Karpas-422 (cell line): ENCODE data around the gene SLC24A3. TPM values are rescaled to one million over a fixed set of nuclear protein-coding genes. Genes with fewer than 3 reads are reported as not detected.

ENCODE experiments used
- DNase-seq: peaks from one replicate; pipeline ENCODE4 v3.0.0-alpha.2; 2015
- H2AFZ ChIP-seq: fragments of 200-600 bp; sonication (generic); 2 replicates; pipeline ENCODE4 v1.6.1; 2014; ENCODE audit warnings: antibody characterized with exemption, low read length, mixed read lengths
- H3K27ac ChIP-seq: fragments of 200-600 bp; sonication (generic); 2 replicates; pipeline ENCODE4 v1.5.1; 2014; ENCODE audit warnings: mild to moderate bottlenecking, low read length, moderate library complexity
- H3K27me3 ChIP-seq: fragments of 200-600 bp; sonication (generic); 2 replicates; pipeline ENCODE4 v1.6.1; 2014; ENCODE audit warnings: low read length, mixed read lengths
- H3K36me3 ChIP-seq: fragments of 200-600 bp; sonication (generic); 2 replicates; pipeline ENCODE4 v1.6.1; 2014; ENCODE audit warnings: low read length, mixed read lengths; ENCODE audit not compliant: insufficient read depth
- H3K4me1 ChIP-seq: fragments of 200-600 bp; sonication (generic); 2 replicates; pipeline ENCODE4 v1.6.1; 2014; ENCODE audit warnings: mild to moderate bottlenecking, low read length, mixed read lengths
- H3K4me2 ChIP-seq: fragments of 200-600 bp; sonication (generic); 2 replicates; pipeline ENCODE4 v1.6.1; 2014; ENCODE audit warnings: low read length, low read depth, mild to moderate bottlenecking; ENCODE audit not compliant: poor library complexity, severe bottlenecking
- H3K4me3 ChIP-seq: fragments of 200-600 bp; sonication (generic); 2 replicates; pipeline ENCODE4 v1.5.1; 2014; ENCODE audit warnings: mild to moderate bottlenecking, antibody characterized with exemption, low read length, mixed read lengths
- H3K79me2 ChIP-seq: fragments of 200-600 bp; sonication (generic); 2 replicates; pipeline ENCODE4 v1.6.1; 2014; ENCODE audit warnings: mild to moderate bottlenecking, low read length, mixed read lengths
- H3K9ac ChIP-seq: fragments of 200-600 bp; sonication (generic); 2 replicates; pipeline ENCODE4 v1.6.0; 2014; ENCODE audit warnings: low read length
- H3K9me2 ChIP-seq: fragments of 200-600 bp; sonication (generic), shearing (Covaris generic); replicated peaks from 2 replicates; pipeline ENCODE4 v1.6.0; 2014; ENCODE audit warnings: mild to moderate bottlenecking, low read length, moderate library complexity; ENCODE audit not compliant: insufficient read depth
- H3K9me3 ChIP-seq: fragments of 300-700, 200-600 bp; sonication (generic); 2 replicates; pipeline ENCODE4 v1.6.1; 2014; ENCODE audit warnings: low read length, mixed read lengths
- H4K20me1 ChIP-seq: fragments of 200-600 bp; sonication (generic); 2 replicates; pipeline ENCODE4 v1.6.1; 2014; ENCODE audit warnings: mild to moderate bottlenecking, antibody characterized with exemption, low read length, low read depth; ENCODE audit not compliant: insufficient read depth
- total RNA-seq: library from RNA; depleted of rRNA; stranded (reverse); fragments of >200 nt; shearing (Covaris generic); gene quantifications from 2 replicates; pipeline ENCODE4 v1.2.3, GENCODE V29; 2014; ENCODE audit warnings: low replicate concordance

Gene SLC24A3
- total RNA-seq, 1 experiment from 2014 or later: not detected

GRCh38 chr20:19222520-19223040 lies 10.1 kb downstream of the SLC24A3 start:
- Histone ChIP-seq H3K9me2 (no peaks in the 10 kb centered on the region), H2AFZ (no peak overlapping the region)

GRCh38 chr20:19223640-19224039 lies 11.2 kb downstream of the SLC24A3 start:
- no peak overlapping the region for H3K27ac ChIP-seq
- no peaks in the 10 kb centered on the region for H3K36me3 ChIP-seq
- no peaks in the 10 kb centered on the region for H3K9me2 ChIP-seq
- H3K4me3 ChIP-seq: no peak overlapping the region
- H3K9me3 ChIP-seq: no peaks in the 10 kb centered on the region
- no peak overlapping the region for H3K4me2 ChIP-seq
- H3K27me3 ChIP-seq: no peaks in the 10 kb centered on the region
- DNase-seq: no peak
- H3K79me2 ChIP-seq: no peaks in the 10 kb centered on the region
- no peaks in the 10 kb centered on the region for H3K4me1 ChIP-seq
- H3K9ac ChIP-seq: no peak overlapping the region
- no peaks in the 10 kb centered on the region for H4K20me1 ChIP-seq
- H2AFZ ChIP-seq: no peak overlapping the region

More at GRCh38 chr20:19222520-19223040, 10.1 kb downstream of the SLC24A3 start:
- no peaks in the 10 kb centered on the region for H3K4me1 ChIP-seq
- H3K27me3 ChIP-seq: no peaks in the 10 kb centered on the region
- H3K4me3 ChIP-seq: no peak overlapping the region
- H3K36me3 ChIP-seq: no peaks in the 10 kb centered on the region
- no peaks in the 10 kb centered on the region for H3K9me3 ChIP-seq
- DNase-seq: no peak
- H3K4me2 ChIP-seq: no peak overlapping the region
- H3K27ac ChIP-seq: no peak overlapping the region
- H4K20me1 ChIP-seq: no peaks in the 10 kb centered on the region
- H3K9ac ChIP-seq: no peak overlapping the region
- H3K79me2 ChIP-seq: no peaks in the 10 kb centered on the region

GRCh38 chr20:19231359-19232035 lies 19.1 kb downstream of the SLC24A3 start:
- Histone ChIP-seq H2AFZ (no peak overlapping the region), H3K27me3 (no peaks in the 10 kb centered on the region), H3K4me3 (no peak overlapping the region), H3K79me2 (no peaks in the 10 kb centered on the region), H3K9me3 (no peaks in the 10 kb centered on the region), H3K9me2 (no peaks in the 10 kb centered on the region), H3K9ac (no peak overlapping the region), H3K36me3 (no peaks in the 10 kb centered on the region), H4K20me1 (no peaks in the 10 kb centered on the region), H3K4me1 (no peaks in the 10 kb centered on the region), H3K4me2 (no peak overlapping the region), H3K27ac (no peak overlapping the region)
- no peak for DNase-seq

GRCh38 chr20:19232997-19233794 lies 20.8 kb downstream of the SLC24A3 start:
- Histone ChIP-seq H3K9ac (no peak overlapping the region), H3K9me3 (no peaks in the 10 kb centered on the region), H3K79me2 (no peaks in the 10 kb centered on the region), H3K9me2 (no peaks in the 10 kb centered on the region), H3K4me2 (no peak overlapping the region), H3K36me3 (no peaks in the 10 kb centered on the region), H3K4me1 (no peaks in the 10 kb centered on the region), H2AFZ (no peak overlapping the region), H3K4me3 (no peak overlapping the region), H3K27ac (no peak overlapping the region), H3K27me3 (no peaks in the 10 kb centered on the region), H4K20me1 (no peaks in the 10 kb centered on the region)
- DNase-seq: no peak

- Histone ChIP-seq H3K4me2 (no peak overlapping the region), H3K27ac (no peak overlapping the region), H3K9me3 (no peaks in the 10 kb centered on the region), H3K79me2 (no peaks in the 10 kb centered on the region), H2AFZ (no peak overlapping the region), H3K9me2 (no peaks in the 10 kb centered on the region), H3K4me1 (no peaks in the 10 kb centered on the region), H3K36me3 (no peaks in the 10 kb centered on the region), H3K9ac (no peak overlapping the region), H3K27me3 (no peaks in the 10 kb centered on the region), H4K20me1 (no peaks in the 10 kb centered on the region; the same call in 1 of the 2 replicates), H3K4me3 (no peak overlapping the region)
- no peak for DNase-seq
Observed at GRCh38 chr20:19236371-19237055, 24.1 kb downstream of the SLC24A3 start.

- H3K9me2 ChIP-seq: no peaks in the 10 kb centered on the region
- no peak overlapping the region for H3K9ac ChIP-seq
- no peaks in the 10 kb centered on the region for H3K9me3 ChIP-seq
Observed at GRCh38 chr20:19241440-19241839, 29.0 kb downstream of the SLC24A3 start.

GRCh38 chr20:19244291-19244690 lies 31.8 kb downstream of the SLC24A3 start:
- no peak overlapping the region for H2AFZ ChIP-seq
- H3K9me3 ChIP-seq: no peaks in the 10 kb centered on the region
- H3K79me2 ChIP-seq: no peaks in the 10 kb centered on the region
- H3K9me2 ChIP-seq: no peaks in the 10 kb centered on the region
- no peaks in the 10 kb centered on the region for H3K27me3 ChIP-seq
- H3K4me2 ChIP-seq: no peak overlapping the region
- no peak overlapping the region for H3K9ac ChIP-seq
- H4K20me1 ChIP-seq: no peaks in the 10 kb centered on the region; the same call in 1 of the 2 replicates
- H3K4me1 ChIP-seq: no peaks in the 10 kb centered on the region
- DNase-seq: no peak
- H3K4me3 ChIP-seq: no peak overlapping the region
- H3K27ac ChIP-seq: no peak overlapping the region
- H3K36me3 ChIP-seq: no peaks in the 10 kb centered on the region

More at GRCh38 chr20:19241440-19241839, 29.0 kb downstream of the SLC24A3 start:
- no peak overlapping the region for H3K27ac ChIP-seq
- no peaks in the 10 kb centered on the region for H3K36me3 ChIP-seq
- no peak for DNase-seq
- no peaks in the 10 kb centered on the region for H3K79me2 ChIP-seq
- H3K4me1 ChIP-seq: no peaks in the 10 kb centered on the region
- no peaks in the 10 kb centered on the region for H3K27me3 ChIP-seq
- H4K20me1 ChIP-seq: no peaks in the 10 kb centered on the region; the same call in 1 of the 2 replicates
- H3K4me3 ChIP-seq: no peak overlapping the region
- H3K4me2 ChIP-seq: no peak overlapping the region
- H2AFZ ChIP-seq: no peak overlapping the region
